ENCODE measurements around the gene PDE7B.

- TF ChIP-seq CTCF (conservative IDR thresholded peaks at IDR 0.05) (no peak), ZFX (IDR thresholded peaks at IDR 0.05) (no peak)
Measured at GRCh38 chr6:136175873-136176272, 324.4 kb downstream of the PDE7B start.

Data from C4-2B (cell line).